Skeletal muscle tissue (tissue), 4 donors: Measurements from ENCODE around the gene HOXA1. TPM values are rescaled to one million over a fixed set of nuclear protein-coding genes. Genes with fewer than 3 reads are reported as not detected.

Experiments used
- H3K27ac ChIP-seq: one replicate; pipeline ENCODE4 v1.7.0; 2013; ENCODE audit warnings: mild to moderate bottlenecking, low read depth, low read length, inconsistent platforms
- H3K27me3 ChIP-seq, 3 donors: one replicate each; pipeline ENCODE4 v1.7.0; 2013; ENCODE audit warnings: low read length in 3 of 3; ENCODE audit not compliant: control insufficient read depth in 3 of 3, insufficient read depth in 3 of 3
- H3K36me3 ChIP-seq, 3 donors: one replicate each; pipeline ENCODE4 v1.7.0; 2013; ENCODE audit warnings: low read length in 3 of 3; ENCODE audit not compliant: control insufficient read depth in 3 of 3, insufficient read depth in 3 of 3
- H3K4me1 ChIP-seq, 3 donors: one replicate each; pipeline ENCODE4 v1.7.0; 2013; ENCODE audit warnings: low read length in 3 of 3, mild to moderate bottlenecking in 3 of 3; ENCODE audit not compliant: control insufficient read depth in 3 of 3, insufficient read depth in 3 of 3
- H3K4me3 ChIP-seq, 3 donors: one replicate each; pipeline ENCODE4 v1.7.0; 2013; ENCODE audit warnings: low read length in 3 of 3
- H3K9ac ChIP-seq, 3 donors: one replicate each; pipeline ENCODE4 v1.7.0; 2013; ENCODE audit warnings: low read length in 3 of 3, mild to moderate bottlenecking in 3 of 3, moderate library complexity in 2 of 3, low read depth in 1 of 3
- H3K9me3 ChIP-seq, 3 donors: one replicate each; pipeline ENCODE4 v1.7.0; 2013; ENCODE audit warnings: low read length in 3 of 3; ENCODE audit not compliant: control insufficient read depth in 3 of 3
- total RNA-seq: library from RNA; depleted of rRNA; stranded (reverse); fragments of >200 nt; gene quantifications from one replicate; pipeline ENCODE4 v1.2.3, GENCODE V29; 2014
- donor health status: Osteomylitis.

The HOXA1 gene
- total RNA-seq, 1 donor from 2014 or later: not detected

DNA sequence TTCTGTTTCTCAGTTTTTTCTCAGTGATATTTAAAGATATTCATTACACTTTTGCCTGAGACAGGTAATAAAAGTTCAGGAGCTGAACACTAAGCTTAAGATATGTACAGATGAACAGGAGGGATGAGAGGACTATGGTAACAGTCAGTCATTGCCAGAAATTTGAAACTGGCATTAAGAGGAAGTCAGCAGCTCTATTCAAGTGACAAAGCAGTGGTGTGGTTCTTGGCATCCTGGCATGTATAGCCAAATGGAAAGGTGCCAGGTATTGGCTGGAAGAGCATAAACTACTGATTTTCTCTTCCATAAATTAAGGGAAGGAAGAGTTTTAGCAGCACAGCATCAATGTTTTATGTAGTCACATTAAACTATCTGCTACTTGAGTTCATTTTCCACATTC, 22.7 kb downstream of the HOXA1 start:
- H3K9ac ChIP-seq: no peak overlapping the region
- H3K4me1 ChIP-seq: peaks cover 0 to 2% (median 0%) of the 10 kb centered on the region in 3 donors
- no peaks in the 10 kb centered on the region for H3K36me3 ChIP-seq
- H3K27me3 ChIP-seq: no peaks in the 10 kb centered on the region
- no peak overlapping the region for H3K4me3 ChIP-seq
- H3K27ac ChIP-seq: no peak overlapping the region
- no peaks in the 10 kb centered on the region for H3K9me3 ChIP-seq

GRCh38 chr7:27071622-27072390, 24.0 kb downstream of the HOXA1 start:
- no peaks in the 10 kb centered on the region for H3K27me3 ChIP-seq
- H3K4me3 ChIP-seq: no peak overlapping the region
- H3K9ac ChIP-seq: no peak overlapping the region
- no peak overlapping the region for H3K27ac ChIP-seq
- no peaks in the 10 kb centered on the region for H3K36me3 ChIP-seq
- H3K9me3 ChIP-seq: no peaks in the 10 kb centered on the region
- peaks cover 0 to 2% (median 0%) of the 10 kb centered on the region in 3 donors for H3K4me1 ChIP-seq

DNA sequence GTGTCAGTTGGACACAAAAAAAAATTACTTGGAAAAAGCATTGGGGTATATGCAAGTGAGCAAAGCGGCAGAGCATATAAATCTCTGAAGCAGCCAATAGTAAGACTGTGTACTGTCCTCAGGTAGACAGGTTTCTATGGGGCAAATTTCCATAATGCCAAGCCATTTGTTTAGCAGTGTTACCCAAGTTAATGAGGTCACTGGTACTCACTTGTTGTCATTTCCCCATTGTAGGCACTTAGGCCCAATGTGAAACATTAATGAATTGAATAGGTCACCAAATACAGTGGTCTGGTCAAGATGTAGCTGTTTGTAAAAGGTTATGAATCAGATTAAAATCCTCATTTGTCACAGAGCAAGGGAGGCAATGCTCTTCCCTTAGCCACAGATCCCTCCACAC, 27.5 kb downstream of the HOXA1 start:
- Histone ChIP-seq H3K27ac (no peak overlapping the region), H3K27me3 (no peaks in the 10 kb centered on the region), H3K4me1 (peaks cover 0 to 2% (median 0%) of the 10 kb centered on the region in 3 donors), H3K36me3 (no peaks in the 10 kb centered on the region), H3K9me3 (no peaks in the 10 kb centered on the region), H3K9ac (no peak overlapping the region), H3K4me3 (no peak overlapping the region)

DNA sequence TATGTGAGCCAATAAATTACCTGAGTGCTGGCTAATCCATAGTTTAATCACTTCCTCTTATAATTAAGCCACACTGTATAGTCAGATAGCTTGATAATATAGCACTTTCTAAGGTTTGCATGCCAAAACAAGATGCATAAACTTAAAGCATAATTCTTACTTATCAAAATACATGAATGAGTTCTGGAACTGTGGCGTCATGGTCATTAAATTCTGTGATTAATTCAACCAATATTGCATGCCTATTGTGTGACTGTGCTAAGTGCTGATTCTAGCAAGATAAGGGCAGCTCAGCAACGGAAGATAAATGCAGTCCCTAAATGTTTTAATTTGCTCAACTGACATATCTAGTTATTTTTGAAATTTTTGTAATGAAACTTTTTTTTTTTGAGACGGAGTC, 29.7 kb downstream of the HOXA1 start:
- no peaks in the 10 kb centered on the region for H3K4me1 ChIP-seq
- no peaks in the 10 kb centered on the region for H3K27me3 ChIP-seq
- no peak overlapping the region for H3K27ac ChIP-seq
- no peak overlapping the region for H3K4me3 ChIP-seq
- H3K9me3 ChIP-seq: no peaks in the 10 kb centered on the region
- no peaks in the 10 kb centered on the region for H3K36me3 ChIP-seq
- no peak overlapping the region for H3K9ac ChIP-seq

- Histone ChIP-seq H3K9me3 (no peaks in the 10 kb centered on the region), H3K4me1 (no peaks in the 10 kb centered on the region), H3K27me3 (no peaks in the 10 kb centered on the region), H3K9ac (no peak overlapping the region), H3K27ac (no peak overlapping the region), H3K4me3 (no peak overlapping the region), H3K36me3 (no peaks in the 10 kb centered on the region)
Observed at GRCh38 chr7:27065709-27066108, 30.1 kb downstream of the HOXA1 start.

GRCh38 chr7:27064661-27065060, 31.1 kb downstream of the HOXA1 start:
- Histone ChIP-seq H3K4me1 (no peaks in the 10 kb centered on the region), H3K4me3 (no peak overlapping the region), H3K27me3 (no peaks in the 10 kb centered on the region), H3K9ac (no peak overlapping the region), H3K27ac (no peak overlapping the region), H3K36me3 (no peaks in the 10 kb centered on the region), H3K9me3 (no peaks in the 10 kb centered on the region)

DNA sequence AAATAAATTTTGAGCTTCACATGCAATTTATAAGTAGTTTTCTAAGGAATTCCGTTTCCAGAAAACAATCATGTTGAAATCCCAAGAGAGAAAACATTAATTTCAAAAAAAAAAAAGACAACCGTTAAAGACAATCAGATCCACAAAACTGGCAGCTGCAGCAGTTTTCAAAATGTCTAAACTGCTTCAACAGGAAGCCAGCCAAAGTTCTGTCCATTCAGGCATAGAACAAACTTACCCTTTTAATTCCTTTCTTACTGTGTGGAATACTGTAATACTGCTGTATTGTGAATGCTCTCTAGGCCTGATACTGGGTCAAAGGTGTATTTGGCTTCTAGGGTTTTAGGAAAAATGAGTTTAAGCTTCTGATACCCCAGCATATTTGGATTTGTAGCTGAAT, 31.6 kb downstream of the HOXA1 start:
- Histone ChIP-seq H3K9ac (no peak overlapping the region), H3K4me3 (no peak overlapping the region), H3K9me3 (no peaks in the 10 kb centered on the region), H3K27me3 (no peaks in the 10 kb centered on the region), H3K4me1 (no peaks in the 10 kb centered on the region), H3K27ac (no peak overlapping the region), H3K36me3 (no peaks in the 10 kb centered on the region)

DNA sequence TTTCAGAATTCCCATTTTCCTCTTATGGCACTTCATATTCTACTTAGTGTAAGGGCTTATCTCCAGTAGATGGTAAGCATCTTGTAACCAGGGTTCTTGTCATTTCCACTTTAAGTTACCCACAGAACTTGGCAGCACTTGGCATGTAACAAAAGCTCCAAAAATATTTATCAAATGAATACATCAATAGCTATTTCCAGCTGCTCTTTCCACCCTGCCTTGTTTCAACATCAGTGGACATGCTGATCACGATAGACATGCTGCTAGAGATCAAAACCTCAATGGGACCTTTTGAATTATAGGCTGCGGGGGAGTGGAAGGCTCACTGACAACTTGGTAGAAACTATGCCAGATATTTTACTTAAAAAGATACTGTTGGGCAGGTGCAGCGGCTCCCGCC, 32.9 kb downstream of the HOXA1 start:
- Histone ChIP-seq H3K9me3 (no peaks in the 10 kb centered on the region), H3K36me3 (no peaks in the 10 kb centered on the region), H3K27ac (no peak overlapping the region), H3K4me3 (no peak overlapping the region), H3K4me1 (no peaks in the 10 kb centered on the region), H3K9ac (no peak overlapping the region), H3K27me3 (no peaks in the 10 kb centered on the region)

DNA sequence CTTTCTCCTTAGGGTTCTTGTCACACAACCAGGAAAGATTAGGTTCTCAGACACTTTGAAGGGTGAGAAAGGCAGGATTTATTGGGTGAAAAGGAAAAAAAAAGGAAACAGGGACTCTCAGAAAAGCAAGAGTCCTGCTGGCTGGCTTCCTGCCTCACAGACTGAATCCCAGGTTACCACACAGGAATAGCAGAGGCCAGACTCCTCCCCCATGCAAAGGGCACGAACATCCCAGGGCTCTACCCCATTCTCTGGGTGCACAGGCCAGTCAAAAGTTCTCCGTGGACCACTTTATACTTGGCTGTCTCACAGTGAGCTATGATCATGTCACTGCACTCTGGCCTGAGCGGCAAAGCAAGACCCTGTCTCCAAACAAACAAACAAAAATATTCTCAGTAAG, 42.6 kb downstream of the HOXA1 start:
- Histone ChIP-seq H3K9me3 (no peaks in the 10 kb centered on the region), H3K27me3 (no peaks in the 10 kb centered on the region), H3K4me3 (no peak overlapping the region), H3K9ac (no peak overlapping the region), H3K27ac (no peak overlapping the region), H3K4me1 (no peaks in the 10 kb centered on the region), H3K36me3 (no peaks in the 10 kb centered on the region)

DNA sequence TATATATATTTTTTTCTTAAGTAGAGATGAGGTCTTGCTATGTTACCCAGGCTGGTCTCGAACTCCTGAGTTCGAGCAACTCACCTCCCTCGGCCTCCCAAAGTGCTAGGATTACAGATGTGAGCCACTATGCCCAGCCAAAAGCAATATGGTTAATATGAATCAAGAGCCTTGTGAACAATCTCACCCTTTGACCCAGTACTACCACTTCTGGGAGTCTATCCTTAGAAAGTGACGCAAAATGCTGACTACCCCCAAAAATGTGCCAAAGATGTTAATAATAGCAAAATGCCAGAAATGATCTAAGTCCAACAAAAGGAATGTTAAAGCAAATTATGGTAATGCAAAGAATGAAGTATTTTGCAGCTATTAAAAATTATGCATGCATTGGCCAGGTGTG, 44.3 kb downstream of the HOXA1 start:
- no peaks in the 10 kb centered on the region for H3K4me1 ChIP-seq
- no peak overlapping the region for H3K4me3 ChIP-seq
- no peak overlapping the region for H3K9ac ChIP-seq
- no peaks in the 10 kb centered on the region for H3K9me3 ChIP-seq
- H3K27ac ChIP-seq: no peak overlapping the region
- H3K27me3 ChIP-seq: no peaks in the 10 kb centered on the region
- no peaks in the 10 kb centered on the region for H3K36me3 ChIP-seq
